ENCODE measurements around the gene RBM38. TPM values are rescaled to one million over a fixed set of nuclear protein-coding genes. Genes with fewer than 3 reads are reported as not detected.

Gene RBM38
- total RNA-seq, 1 donor from 2014 or later, result 42.8 TPM

GRCh38 chr20:57442888-57443239, 51.7 kb downstream of the RBM38 start:
- H3K4me3 ChIP-seq (ENCODE audit: low read depth, low read length), result no peak overlapping the region
- H3K36me3 ChIP-seq (ENCODE audit: control insufficient read depth, insufficient read depth, low read length), result no peaks in the 10 kb centered on the region
- no peak for DNase-seq (ENCODE audit: low read depth)
- no peak for TF ChIP-seq CTCF (IDR thresholded peaks at IDR 0.05; ENCODE audit: insufficient read depth, low read length, poor library complexity, severe bottlenecking)
- H3K27me3 ChIP-seq (ENCODE audit: control insufficient read depth, insufficient read depth, low read length), result peaks cover 16% of the 10 kb centered on the region

GRCh38 chr20:57443349-57444265, 52.4 kb downstream of the RBM38 start:
- H3K27me3 ChIP-seq (ENCODE audit: control insufficient read depth, insufficient read depth, low read length), result peaks cover 20% of the 10 kb centered on the region
- no peak for TF ChIP-seq CTCF (IDR thresholded peaks at IDR 0.05; ENCODE audit: insufficient read depth, low read length, poor library complexity, severe bottlenecking)
- DNase-seq (ENCODE audit: low read depth), result no peak
- H3K36me3 ChIP-seq (ENCODE audit: control insufficient read depth, insufficient read depth, low read length), result no peaks in the 10 kb centered on the region
- no peak overlapping the region for H3K4me3 ChIP-seq (ENCODE audit: low read depth, low read length)

GRCh38 chr20:57444394-57445048, 53.3 kb downstream of the RBM38 start:
- Histone ChIP-seq H3K4me3 (ENCODE audit: low read depth, low read length) (no peak overlapping the region), H3K36me3 (ENCODE audit: control insufficient read depth, insufficient read depth, low read length) (no peaks in the 10 kb centered on the region), H3K27me3 (ENCODE audit: control insufficient read depth, insufficient read depth, low read length) (peaks cover 22% of the 10 kb centered on the region)
- DNase-seq (ENCODE audit: low read depth), result no peak
- no peak for TF ChIP-seq CTCF (IDR thresholded peaks at IDR 0.05; ENCODE audit: insufficient read depth, low read length, poor library complexity, severe bottlenecking)

- peaks cover 30% of the 10 kb centered on the region for H3K27me3 ChIP-seq (ENCODE audit: control insufficient read depth, insufficient read depth, low read length)
- no peak for DNase-seq (ENCODE audit: low read depth)
- no peaks in the 10 kb centered on the region for H3K36me3 ChIP-seq (ENCODE audit: control insufficient read depth, insufficient read depth, low read length)
- no peak overlapping the region for H3K4me3 ChIP-seq (ENCODE audit: low read depth, low read length)
- no peak for TF ChIP-seq CTCF (IDR thresholded peaks at IDR 0.05; ENCODE audit: insufficient read depth, low read length, poor library complexity, severe bottlenecking)
These were observed 54.1 kb downstream of the RBM38 start for GRCh38 chr20:57445298-57445697.

GRCh38 chr20:57445774-57446173, 54.6 kb downstream of the RBM38 start:
- no peak for TF ChIP-seq CTCF (IDR thresholded peaks at IDR 0.05; ENCODE audit: insufficient read depth, low read length, poor library complexity, severe bottlenecking)
- Histone ChIP-seq H3K4me3 (ENCODE audit: low read depth, low read length) (no peak overlapping the region), H3K36me3 (ENCODE audit: control insufficient read depth, insufficient read depth, low read length) (no peaks in the 10 kb centered on the region), H3K27me3 (ENCODE audit: control insufficient read depth, insufficient read depth, low read length) (peaks cover 34% of the 10 kb centered on the region)
- DNase-seq (ENCODE audit: low read depth), result no peak

Data from kidney epithelial cell (primary cell).